Amniotic epithelial cell (primary cell): ENCODE measurements around the gene MAGED4.
"Not testable (repeated sequence)": the region's sequence is repeated elsewhere in the genome, so short reads cannot be mapped to it uniquely, and the experiment has no call there.

Experiments used
- DNase-seq: peaks from one replicate; pipeline ENCODE4 v3.0.0-alpha.2; 2010; ENCODE audit warnings: low read depth

The MAGED4 gene

GRCh38 chrX:52184440-52185077 is at the start of gene MAGED4:
Gene MAGED4, plus strand, starts transcription at chrX:52184888. Its CDS starts 1,035 bp downstream, at chrX:52185923.
- not testable (repeated sequence) for DNase-seq

- DNase-seq, result no peak
These were observed 45.7 kb upstream of the MAGED4 start for GRCh38 chrX:52138830-52139544.

- no peak for DNase-seq
These were observed 45.2 kb upstream of the MAGED4 start for GRCh38 chrX:52139545-52139895.

DNA sequence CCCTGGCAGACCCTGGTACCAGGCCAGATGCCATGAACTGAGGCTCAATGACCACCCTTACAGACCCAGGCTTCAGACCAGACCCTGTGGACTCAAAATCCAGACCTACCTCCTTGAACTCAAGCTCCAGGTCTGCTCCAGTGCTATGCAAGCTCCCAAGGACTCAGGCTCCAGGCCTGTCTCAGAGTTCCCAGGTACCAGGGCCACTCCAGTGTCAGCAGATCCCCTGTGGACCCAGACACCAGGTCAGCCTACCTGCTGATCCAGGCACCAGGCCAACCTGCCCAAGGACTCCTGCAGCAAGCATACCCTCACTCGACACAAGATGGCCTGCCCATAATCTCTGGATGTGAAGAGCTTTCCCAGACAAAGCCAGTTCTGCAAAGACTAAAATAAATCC is 44.7 kb upstream of the MAGED4 start:
- DNase-seq, result no peak

GRCh38 chrX:52150667-52151066 is 34.0 kb upstream of the MAGED4 start:
- not testable (repeated sequence) for DNase-seq

DNA sequence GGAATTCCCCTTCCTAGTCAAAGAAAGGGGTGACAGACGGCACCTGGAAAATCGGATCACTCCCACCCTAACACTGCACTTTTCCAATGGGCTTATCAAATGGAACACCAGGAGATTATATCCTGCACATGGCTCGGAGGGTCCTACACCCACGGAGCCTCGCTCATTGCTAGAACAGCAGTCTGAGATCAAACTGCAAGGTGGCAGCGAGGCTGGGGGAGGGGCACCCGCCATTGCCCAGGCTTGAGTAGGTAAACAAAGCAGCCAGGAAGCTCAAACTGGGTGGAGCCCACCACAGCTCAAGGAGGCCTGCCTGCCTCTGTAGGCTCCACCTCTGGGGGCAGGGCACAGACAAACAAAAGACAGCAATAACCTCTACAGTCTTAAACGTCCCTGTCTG is 24.5 kb upstream of the MAGED4 start:
- DNase-seq, result not testable (repeated sequence)

DNA sequence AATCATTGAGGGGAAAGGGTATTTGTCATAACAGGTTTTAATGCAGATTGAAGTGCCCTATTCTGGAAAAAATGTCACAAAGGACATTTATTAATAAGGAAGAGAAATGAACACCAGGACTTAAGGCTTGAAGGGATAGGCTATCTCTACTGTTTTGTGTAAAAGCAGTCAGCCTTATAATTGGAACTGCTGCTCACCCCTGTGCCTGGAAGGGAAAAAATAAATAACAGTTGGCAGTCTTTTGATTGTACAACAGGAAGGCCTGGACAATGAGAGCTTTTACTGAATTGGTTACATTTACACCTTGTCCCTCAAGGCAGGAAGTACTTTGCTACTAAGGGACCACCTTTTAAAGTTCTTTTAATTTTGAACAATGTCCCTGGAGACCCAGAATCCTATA is 17.8 kb upstream of the MAGED4 start:
- DNase-seq, result no peak

- not testable (repeated sequence) for DNase-seq
These were observed 13.6 kb upstream of the MAGED4 start for GRCh38 chrX:52171055-52171454.

GRCh38 chrX:52185078-52185453 is 378 bp downstream of the MAGED4 start:
- DNase-seq, result not testable (repeated sequence)

DNA sequence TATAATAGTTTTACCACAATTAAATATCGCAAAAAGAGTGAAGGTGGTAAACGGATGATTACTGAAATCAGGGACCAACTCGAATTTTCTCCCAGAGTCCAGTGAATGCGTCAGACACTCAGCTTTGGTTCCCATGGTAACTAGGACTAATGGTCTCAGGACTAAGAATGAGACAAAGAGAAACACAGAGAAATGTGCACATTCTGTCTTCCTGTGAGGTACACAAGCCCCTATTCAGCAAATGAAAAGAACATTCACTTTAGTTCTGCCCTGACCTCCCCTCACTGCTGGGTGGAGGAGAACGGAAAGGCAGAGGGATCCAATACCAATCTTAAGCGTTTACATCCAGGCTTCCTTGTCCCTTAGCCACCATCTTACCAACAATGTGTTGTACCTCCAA is 26.7 kb downstream of the MAGED4 start:
- DNase-seq, result not testable (repeated sequence)

- no peak for DNase-seq
These were observed 28.6 kb downstream of the MAGED4 start for GRCh38 chrX:52213276-52213675.

GRCh38 chrX:52216541-52216940 is 31.9 kb downstream of the MAGED4 start:
- DNase-seq, result no peak

- no peak for DNase-seq
These were observed 32.9 kb downstream of the MAGED4 start for GRCh38 chrX:52217494-52218160.

GRCh38 chrX:52220936-52221335 is 36.2 kb downstream of the MAGED4 start:
- no peak for DNase-seq
